Liver (tissue), 9 donors: Measurements from ENCODE around the gene SPEN. TPM values are rescaled to one million over a fixed set of nuclear protein-coding genes. Genes with fewer than 3 reads are reported as not detected.
"Not testable (repeated sequence)": the region's sequence is repeated elsewhere in the genome, so short reads cannot be mapped to it uniquely, and the experiment has no call there.

Experiments
- DNase-seq: peaks from one replicate; pipeline ENCODE4 v3.0.0-alpha.2; 2017; ENCODE audit warnings: low spot score
- H3K27ac ChIP-seq, 2 donors: one replicate each; pipeline ENCODE4 v1.7.0; 2013; ENCODE audit warnings: inconsistent platforms in 2 of 2, low read length in 2 of 2, control low read depth in 1 of 2, low read depth in 1 of 2, mild to moderate bottlenecking in 1 of 2
- H3K27me3 ChIP-seq, 4 donors: one replicate each; pipeline versions ENCODE4 v1.6.1 to v1.7.0; 2013; ENCODE audit warnings: low read length in 3 of 4, inconsistent platforms in 1 of 4, mild to moderate bottlenecking in 1 of 4, moderate library complexity in 1 of 4; ENCODE audit not compliant: control insufficient read depth in 4 of 4, insufficient read depth in 4 of 4
- H3K36me3 ChIP-seq, 4 donors: one replicate each; pipeline versions ENCODE4 v1.6.1 to v1.7.0; 2013; ENCODE audit warnings: low read length in 3 of 4, mild to moderate bottlenecking in 3 of 4, low read depth in 1 of 4, moderate library complexity in 1 of 4; ENCODE audit not compliant: control insufficient read depth in 4 of 4, insufficient read depth in 3 of 4
- H3K4me1 ChIP-seq, 4 donors: one replicate each; pipeline versions ENCODE4 v1.6.1 to v1.7.0; 2013; ENCODE audit warnings: low read length in 3 of 4, mild to moderate bottlenecking in 3 of 4, moderate library complexity in 1 of 4; ENCODE audit not compliant: control insufficient read depth in 4 of 4, insufficient read depth in 4 of 4
- H3K4me3 ChIP-seq, 3 donors: one replicate each; pipeline versions ENCODE4 v1.6.1 to v1.7.0; 2013; ENCODE audit warnings: low read length in 3 of 3, control low read depth in 1 of 3, low read depth in 1 of 3, mild to moderate bottlenecking in 1 of 3
- H3K9ac ChIP-seq, 2 donors: one replicate each; pipeline ENCODE4 v1.7.0; 2013; ENCODE audit warnings: low read length in 2 of 2, mild to moderate bottlenecking in 2 of 2, moderate library complexity in 2 of 2, control low read depth in 1 of 2, low read depth in 1 of 2
- H3K9me3 ChIP-seq, 4 donors: one replicate each; pipeline versions ENCODE4 v1.6.1 to v1.7.0; 2013; ENCODE audit warnings: low read length in 3 of 4; ENCODE audit not compliant: control insufficient read depth in 4 of 4
- ATF3 ChIP-seq: IDR thresholded peaks from 2 replicates; pipeline ENCODE4 v1.6.1; 2016; ENCODE audit warnings: antibody characterized with exemption
- CTCF ChIP-seq: fragments of 150-350 bp; IDR thresholded peaks from 2 replicates; pipeline ENCODE4 v1.5.1; 2017; ENCODE audit warnings: improper control_type of control experiment, low read depth, low read length; ENCODE audit not compliant: missing input control
- EGR1 ChIP-seq, 2 donors: IDR thresholded peaks; 2 replicates each; pipeline ENCODE4 v1.6.1; 2016 to 2018; ENCODE audit warnings: antibody characterized with exemption in 2 of 2, low read depth in 2 of 2
- FOXA1 ChIP-seq: IDR thresholded peaks from 2 replicates; pipeline ENCODE4 v1.6.1; 2016; ENCODE audit warnings: antibody characterized with exemption
- FOXA2 ChIP-seq: IDR thresholded peaks from 2 replicates; pipeline ENCODE4 v1.6.1; 2016; ENCODE audit warnings: antibody characterized with exemption
- GABPA ChIP-seq, 2 donors: IDR thresholded peaks in 1 of 2; conservative IDR thresholded peaks in 1 of 2; 2 replicates each; pipeline ENCODE4 v1.6.1; 2016; ENCODE audit warnings: antibody characterized with exemption in 2 of 2, mild to moderate bottlenecking in 1 of 2, moderate library complexity in 1 of 2
- HNF4A ChIP-seq, 2 donors: conservative IDR thresholded peaks; 2 replicates each; pipeline ENCODE4 v1.6.1; 2016; ENCODE audit warnings: antibody characterized with exemption in 2 of 2, mild to moderate bottlenecking in 2 of 2
- HNF4G ChIP-seq: IDR thresholded peaks from 2 replicates; pipeline ENCODE4 v1.6.1; 2016; ENCODE audit warnings: antibody characterized with exemption
- MAX ChIP-seq: IDR thresholded peaks from 2 replicates; pipeline ENCODE4 v1.6.1; 2016; ENCODE audit warnings: antibody characterized with exemption
- NR2F2 ChIP-seq: IDR thresholded peaks from 2 replicates; pipeline ENCODE4 v1.6.1; 2016; ENCODE audit warnings: antibody characterized with exemption
- RAD21 ChIP-seq, 2 donors: IDR thresholded peaks; 2 replicates each; pipeline ENCODE4 v1.6.1; 2016; ENCODE audit warnings: antibody characterized with exemption in 2 of 2, mild to moderate bottlenecking in 2 of 2
- REST ChIP-seq: IDR thresholded peaks from 2 replicates; pipeline ENCODE4 v1.6.1; 2016; ENCODE audit warnings: antibody characterized with exemption, mild to moderate bottlenecking
- RXRA ChIP-seq, 2 donors: IDR thresholded peaks; 2 replicates each; pipeline ENCODE4 v1.6.1; 2017 to 2018; ENCODE audit warnings: antibody characterized with exemption in 2 of 2, mild to moderate bottlenecking in 1 of 2
- SP1 ChIP-seq: IDR thresholded peaks from 2 replicates; pipeline ENCODE4 v1.6.1; 2018; ENCODE audit warnings: antibody characterized with exemption, mild to moderate bottlenecking
- TAF1 ChIP-seq: conservative IDR thresholded peaks from 2 replicates; pipeline ENCODE4 v1.6.1; 2016; ENCODE audit warnings: antibody characterized with exemption, mild to moderate bottlenecking
- YY1 ChIP-seq: IDR thresholded peaks from 2 replicates; pipeline ENCODE4 v1.6.1; 2016; ENCODE audit warnings: antibody characterized with exemption, mild to moderate bottlenecking
- ZBTB33 ChIP-seq: IDR thresholded peaks from 2 replicates; pipeline ENCODE4 v1.6.1; 2016; ENCODE audit warnings: antibody characterized with exemption
- WGBS: extraction: QIAGEN DNeasy Blood & Tissue Kit; methylation state at CpG from one replicate; pipeline ENCODE4 v1.1.7; 2013; 5-methylcytosine and 5-hydroxymethylcytosine counted together
- polyA plus RNA-seq, 2 donors: library from polyadenylated mRNA; stranded (reverse) in 1 of 2; unstranded in 1 of 2; fragments of 200-250 nt in 1 of 2; fragments of >200 nt in 1 of 2; fragmentation: Nextera tagmentation in 1 of 2; extraction: Ambion mirVana in 1 of 2; gene quantifications; one replicate each; pipeline versions ENCODE4 v1.2.1 to v1.2.3, GENCODE V29; 2013 to 2015
- total RNA-seq, 2 donors: library from RNA; depleted of rRNA; stranded (reverse); fragments of >200 nt; gene quantifications; one replicate each; pipeline ENCODE4 v1.2.3, GENCODE V29; 2014
- donor health status: healthy.
- donor health status: healthy.
- donor health status: healthy.
- donor health status: healthy.
- donor health status: healthy.

SPEN gene
- total and polyA plus RNA-seq, 4 donors, result 7.4 to 29.4 (median 15.2) TPM

GRCh38 chr1:15835741-15836510 lies 11.6 kb upstream of the SPEN start (continued):
- TF ChIP-seq REST (peak; percentile 74), CTCF (no peak), SP1 (peak; percentile 84), RXRA (IDR thresholded peaks at IDR 0.05) (peak; percentile 49 to 74)

- H3K36me3 ChIP-seq, H3K27me3 ChIP-seq, H3K9ac ChIP-seq, H3K9me3 ChIP-seq, DNase-seq: not testable (repeated sequence)
- 59% methylated on average over 14 of the region's 14 CpGs for WGBS
- H3K27ac ChIP-seq, result peak overlapping the region; percentile 99 to 100
- H3K4me1 ChIP-seq, result peaks cover under 1 to 15% (median 7%) of the 10 kb centered on the region in 4 donors
- H3K4me3 ChIP-seq, result peak overlapping the region; percentile 40 to 73 (median 50)
Measured at GRCh38 chr1:15836511-15836771, 11.1 kb upstream of the SPEN start.

- peak; percentile 66 for DNase-seq
- Histone ChIP-seq H3K4me1 (peaks cover 0 to 15% (median 7%) of the 10 kb centered on the region in 4 donors), H3K27me3 (no peaks in the 10 kb centered on the region), H3K9ac (peak overlapping the region; percentile 47 to 73), H3K9me3 (no peaks in the 10 kb centered on the region), H3K4me3 (peak overlapping the region; percentile 50 to 59 (median 55)), H3K27ac (peak overlapping the region; percentile 99 to 100), H3K36me3 (no peaks in the 10 kb centered on the region)
- peak; percentile 15 for TF ChIP-seq HNF4G
- no peak for TF ChIP-seq ZBTB33
- no peak for TF ChIP-seq RAD21 (IDR thresholded peaks at IDR 0.05)
- TF ChIP-seq MAX, result no peak
- no peak for TF ChIP-seq TAF1
- TF ChIP-seq GABPA (IDR thresholded peaks at IDR 0.05 in 1 of 2, conservative IDR thresholded peaks at IDR 0.05 in 1 of 2), result no peak
- no peak for TF ChIP-seq ATF3
- peak; percentile 12 to 31 for TF ChIP-seq RXRA (IDR thresholded peaks at IDR 0.05)
- TF ChIP-seq NR2F2, result no peak
- TF ChIP-seq SP1, result peak; percentile 25
- no peak for TF ChIP-seq YY1
- peak in 1 of 2 donors; percentile 65 for TF ChIP-seq EGR1 (IDR thresholded peaks at IDR 0.05; ENCODE audit: low read depth in 2 of 2)
- TF ChIP-seq HNF4A (conservative IDR thresholded peaks at IDR 0.05), result peak; percentile 13 to 80
- TF ChIP-seq CTCF, result no peak
- no peak for TF ChIP-seq FOXA1
- TF ChIP-seq FOXA2, result no peak
- 23% methylated on average over 62 of the region's 62 CpGs for WGBS
Measured at GRCh38 chr1:15836772-15837669, 10.5 kb upstream of the SPEN start.
